Liver (tissue), 9 donors: Measurements from ENCODE around the gene PCSK1. TPM values are rescaled to one million over a fixed set of nuclear protein-coding genes. Genes with fewer than 3 reads are reported as not detected.

ENCODE experiments used
- DNase-seq: peaks from one replicate; pipeline ENCODE4 v3.0.0-alpha.2; 2017; ENCODE audit warnings: low spot score
- H3K27ac ChIP-seq, 2 donors: one replicate each; pipeline ENCODE4 v1.7.0; 2013; ENCODE audit warnings: inconsistent platforms in 2 of 2, low read length in 2 of 2, control low read depth in 1 of 2, low read depth in 1 of 2, mild to moderate bottlenecking in 1 of 2
- H3K27me3 ChIP-seq, 4 donors: one replicate each; pipeline versions ENCODE4 v1.6.1 to v1.7.0; 2013; ENCODE audit warnings: low read length in 3 of 4, inconsistent platforms in 1 of 4, mild to moderate bottlenecking in 1 of 4, moderate library complexity in 1 of 4; ENCODE audit not compliant: control insufficient read depth in 4 of 4, insufficient read depth in 4 of 4
- H3K36me3 ChIP-seq, 4 donors: one replicate each; pipeline versions ENCODE4 v1.6.1 to v1.7.0; 2013; ENCODE audit warnings: low read length in 3 of 4, mild to moderate bottlenecking in 3 of 4, low read depth in 1 of 4, moderate library complexity in 1 of 4; ENCODE audit not compliant: control insufficient read depth in 4 of 4, insufficient read depth in 3 of 4
- H3K4me1 ChIP-seq, 4 donors: one replicate each; pipeline versions ENCODE4 v1.6.1 to v1.7.0; 2013; ENCODE audit warnings: low read length in 3 of 4, mild to moderate bottlenecking in 3 of 4, moderate library complexity in 1 of 4; ENCODE audit not compliant: control insufficient read depth in 4 of 4, insufficient read depth in 4 of 4
- H3K4me3 ChIP-seq, 3 donors: one replicate each; pipeline versions ENCODE4 v1.6.1 to v1.7.0; 2013; ENCODE audit warnings: low read length in 3 of 3, control low read depth in 1 of 3, low read depth in 1 of 3, mild to moderate bottlenecking in 1 of 3
- H3K9ac ChIP-seq, 2 donors: one replicate each; pipeline ENCODE4 v1.7.0; 2013; ENCODE audit warnings: low read length in 2 of 2, mild to moderate bottlenecking in 2 of 2, moderate library complexity in 2 of 2, control low read depth in 1 of 2, low read depth in 1 of 2
- H3K9me3 ChIP-seq, 4 donors: one replicate each; pipeline versions ENCODE4 v1.6.1 to v1.7.0; 2013; ENCODE audit warnings: low read length in 3 of 4; ENCODE audit not compliant: control insufficient read depth in 4 of 4
- EGR1 ChIP-seq, 2 donors: IDR thresholded peaks; 2 replicates each; pipeline ENCODE4 v1.6.1; 2016 to 2018; ENCODE audit warnings: antibody characterized with exemption in 2 of 2, low read depth in 2 of 2
- FOXA1 ChIP-seq: IDR thresholded peaks from 2 replicates; pipeline ENCODE4 v1.6.1; 2016; ENCODE audit warnings: antibody characterized with exemption
- FOXA2 ChIP-seq: IDR thresholded peaks from 2 replicates; pipeline ENCODE4 v1.6.1; 2016; ENCODE audit warnings: antibody characterized with exemption
- GABPA ChIP-seq, 2 donors: IDR thresholded peaks in 1 of 2; conservative IDR thresholded peaks in 1 of 2; 2 replicates each; pipeline ENCODE4 v1.6.1; 2016; ENCODE audit warnings: antibody characterized with exemption in 2 of 2, mild to moderate bottlenecking in 1 of 2, moderate library complexity in 1 of 2
- HNF4A ChIP-seq, 2 donors: conservative IDR thresholded peaks; 2 replicates each; pipeline ENCODE4 v1.6.1; 2016; ENCODE audit warnings: antibody characterized with exemption in 2 of 2, mild to moderate bottlenecking in 2 of 2
- HNF4G ChIP-seq: IDR thresholded peaks from 2 replicates; pipeline ENCODE4 v1.6.1; 2016; ENCODE audit warnings: antibody characterized with exemption
- JUND ChIP-seq, 2 donors: IDR thresholded peaks; 2 replicates each; pipeline ENCODE4 v1.6.1; 2016; ENCODE audit warnings: antibody characterized with exemption in 2 of 2
- NR2F2 ChIP-seq: IDR thresholded peaks from 2 replicates; pipeline ENCODE4 v1.6.1; 2016; ENCODE audit warnings: antibody characterized with exemption
- RAD21 ChIP-seq, 2 donors: IDR thresholded peaks; 2 replicates each; pipeline ENCODE4 v1.6.1; 2016; ENCODE audit warnings: antibody characterized with exemption in 2 of 2, mild to moderate bottlenecking in 2 of 2
- RXRA ChIP-seq, 2 donors: IDR thresholded peaks; 2 replicates each; pipeline ENCODE4 v1.6.1; 2017 to 2018; ENCODE audit warnings: antibody characterized with exemption in 2 of 2, mild to moderate bottlenecking in 1 of 2
- SP1 ChIP-seq: IDR thresholded peaks from 2 replicates; pipeline ENCODE4 v1.6.1; 2018; ENCODE audit warnings: antibody characterized with exemption, mild to moderate bottlenecking
- TAF1 ChIP-seq: conservative IDR thresholded peaks from 2 replicates; pipeline ENCODE4 v1.6.1; 2016; ENCODE audit warnings: antibody characterized with exemption, mild to moderate bottlenecking
- YY1 ChIP-seq: IDR thresholded peaks from 2 replicates; pipeline ENCODE4 v1.6.1; 2016; ENCODE audit warnings: antibody characterized with exemption, mild to moderate bottlenecking
- WGBS: extraction: QIAGEN DNeasy Blood & Tissue Kit; methylation state at CpG from one replicate; pipeline ENCODE4 v1.1.7; 2013; 5-methylcytosine and 5-hydroxymethylcytosine counted together
- polyA plus RNA-seq, 2 donors: library from polyadenylated mRNA; stranded (reverse) in 1 of 2; unstranded in 1 of 2; fragments of 200-250 nt in 1 of 2; fragments of >200 nt in 1 of 2; fragmentation: Nextera tagmentation in 1 of 2; extraction: Ambion mirVana in 1 of 2; gene quantifications; one replicate each; pipeline versions ENCODE4 v1.2.1 to v1.2.3, GENCODE V29; 2013 to 2015
- total RNA-seq, 2 donors: library from RNA; depleted of rRNA; stranded (reverse); fragments of >200 nt; gene quantifications; one replicate each; pipeline ENCODE4 v1.2.3, GENCODE V29; 2014
- TF ChIP-seq, protein P1 (sequence below): fragments of 150-350 bp; IDR thresholded peaks from 2 replicates; pipeline ENCODE4 v1.5.1; 2017; ENCODE audit warnings: improper control_type of control experiment, low read depth, low read length; ENCODE audit not compliant: missing input control
- TF ChIP-seq, protein P2 (sequence below): IDR thresholded peaks from 2 replicates; pipeline ENCODE4 v1.6.1; 2016; ENCODE audit warnings: antibody characterized with exemption
- TF ChIP-seq, protein P3 (sequence below): IDR thresholded peaks from 2 replicates; pipeline ENCODE4 v1.6.1; 2016; ENCODE audit warnings: antibody characterized with exemption
- TF ChIP-seq, protein P4 (sequence below): IDR thresholded peaks from 2 replicates; pipeline ENCODE4 v1.6.1; 2016; ENCODE audit warnings: antibody characterized with exemption, mild to moderate bottlenecking
- TF ChIP-seq, protein P5 (sequence below): IDR thresholded peaks from 2 replicates; pipeline ENCODE4 v1.6.1; 2016; ENCODE audit warnings: antibody characterized with exemption
- donor health status: healthy.
- donor health status: healthy.
- donor health status: healthy.
- donor health status: healthy.
- donor health status: healthy.

The PCSK1 gene
- total and polyA plus RNA-seq, 4 donors: 0.01 to 0.09 (median 0.08) TPM

DNA sequence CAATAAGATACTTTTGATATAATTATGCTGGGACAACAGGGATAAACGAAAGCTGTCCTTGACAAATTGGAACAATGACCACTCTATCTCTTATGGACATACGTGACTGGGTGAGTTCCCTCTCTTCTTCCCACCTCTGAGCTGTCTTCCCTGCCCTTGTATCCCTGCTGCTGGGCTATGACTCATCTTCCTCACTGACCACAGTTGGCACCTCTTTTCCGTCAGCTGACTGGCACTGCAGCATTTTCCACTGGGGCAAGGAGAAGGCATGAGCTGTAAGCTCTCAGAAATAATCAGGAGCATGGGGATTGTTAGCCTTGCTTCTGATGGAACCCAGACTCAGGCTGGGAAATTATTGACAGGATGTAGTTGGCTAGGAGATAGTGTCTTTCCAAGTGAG lies 48.7 kb downstream of the PCSK1 start (continued):
- TF ChIP-seq GABPA (IDR thresholded peaks at IDR 0.05 in 1 of 2, conservative IDR thresholded peaks at IDR 0.05 in 1 of 2) (no peak), FOXA1 (no peak), RAD21 (IDR thresholded peaks at IDR 0.05) (no peak), HNF4G (no peak), JUND (IDR thresholded peaks at IDR 0.05) (no peak)
- TF ChIP-seq, protein P1, sequence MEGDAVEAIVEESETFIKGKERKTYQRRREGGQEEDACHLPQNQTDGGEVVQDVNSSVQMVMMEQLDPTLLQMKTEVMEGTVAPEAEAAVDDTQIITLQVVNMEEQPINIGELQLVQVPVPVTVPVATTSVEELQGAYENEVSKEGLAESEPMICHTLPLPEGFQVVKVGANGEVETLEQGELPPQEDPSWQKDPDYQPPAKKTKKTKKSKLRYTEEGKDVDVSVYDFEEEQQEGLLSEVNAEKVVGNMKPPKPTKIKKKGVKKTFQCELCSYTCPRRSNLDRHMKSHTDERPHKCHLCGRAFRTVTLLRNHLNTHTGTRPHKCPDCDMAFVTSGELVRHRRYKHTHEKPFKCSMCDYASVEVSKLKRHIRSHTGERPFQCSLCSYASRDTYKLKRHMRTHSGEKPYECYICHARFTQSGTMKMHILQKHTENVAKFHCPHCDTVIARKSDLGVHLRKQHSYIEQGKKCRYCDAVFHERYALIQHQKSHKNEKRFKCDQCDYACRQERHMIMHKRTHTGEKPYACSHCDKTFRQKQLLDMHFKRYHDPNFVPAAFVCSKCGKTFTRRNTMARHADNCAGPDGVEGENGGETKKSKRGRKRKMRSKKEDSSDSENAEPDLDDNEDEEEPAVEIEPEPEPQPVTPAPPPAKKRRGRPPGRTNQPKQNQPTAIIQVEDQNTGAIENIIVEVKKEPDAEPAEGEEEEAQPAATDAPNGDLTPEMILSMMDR: no peak

DNA sequence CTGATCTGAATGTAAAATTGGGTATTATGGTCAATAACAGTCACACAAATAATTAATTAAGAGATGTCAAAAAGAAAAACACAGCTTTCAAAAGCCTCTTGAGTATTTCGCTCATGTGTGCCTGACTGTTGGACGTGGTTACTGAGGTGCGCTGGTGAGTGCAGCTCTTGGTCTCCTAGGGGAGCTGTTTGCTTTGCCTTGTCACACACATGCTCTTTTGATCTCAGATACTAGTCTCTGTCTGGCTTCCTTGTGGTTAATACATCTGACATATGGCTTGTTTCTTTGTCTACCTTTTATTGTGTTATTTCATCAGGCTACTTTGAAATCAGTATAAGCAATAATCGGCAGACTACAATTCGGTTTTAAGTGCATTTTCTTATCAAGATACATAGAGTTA lies 51.5 kb downstream of the PCSK1 start:
- H3K27ac ChIP-seq: no peak overlapping the region
- WGBS: 82% methylated on average over 5 of the region's 5 CpGs
- H3K27me3 ChIP-seq: no peaks in the 10 kb centered on the region
- H3K4me1 ChIP-seq: no peaks in the 10 kb centered on the region
- no peak overlapping the region for H3K4me3 ChIP-seq
- no peak for TF ChIP-seq HNF4G
- no peak for TF ChIP-seq NR2F2
- TF ChIP-seq RXRA (IDR thresholded peaks at IDR 0.05): no peak
- TF ChIP-seq RAD21 (IDR thresholded peaks at IDR 0.05): no peak
- no peak for TF ChIP-seq YY1
- TF ChIP-seq FOXA2: no peak
- TF ChIP-seq HNF4A (conservative IDR thresholded peaks at IDR 0.05): no peak
- no peak for TF ChIP-seq GABPA (IDR thresholded peaks at IDR 0.05 in 1 of 2, conservative IDR thresholded peaks at IDR 0.05 in 1 of 2)
- TF ChIP-seq, protein P2, sequence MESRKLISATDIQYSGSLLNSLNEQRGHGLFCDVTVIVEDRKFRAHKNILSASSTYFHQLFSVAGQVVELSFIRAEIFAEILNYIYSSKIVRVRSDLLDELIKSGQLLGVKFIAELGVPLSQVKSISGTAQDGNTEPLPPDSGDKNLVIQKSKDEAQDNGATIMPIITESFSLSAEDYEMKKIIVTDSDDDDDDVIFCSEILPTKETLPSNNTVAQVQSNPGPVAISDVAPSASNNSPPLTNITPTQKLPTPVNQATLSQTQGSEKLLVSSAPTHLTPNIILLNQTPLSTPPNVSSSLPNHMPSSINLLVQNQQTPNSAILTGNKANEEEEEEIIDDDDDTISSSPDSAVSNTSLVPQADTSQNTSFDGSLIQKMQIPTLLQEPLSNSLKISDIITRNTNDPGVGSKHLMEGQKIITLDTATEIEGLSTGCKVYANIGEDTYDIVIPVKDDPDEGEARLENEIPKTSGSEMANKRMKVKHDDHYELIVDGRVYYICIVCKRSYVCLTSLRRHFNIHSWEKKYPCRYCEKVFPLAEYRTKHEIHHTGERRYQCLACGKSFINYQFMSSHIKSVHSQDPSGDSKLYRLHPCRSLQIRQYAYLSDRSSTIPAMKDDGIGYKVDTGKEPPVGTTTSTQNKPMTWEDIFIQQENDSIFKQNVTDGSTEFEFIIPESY: no peak
- no peak for TF ChIP-seq SP1
- TF ChIP-seq, protein P3, sequence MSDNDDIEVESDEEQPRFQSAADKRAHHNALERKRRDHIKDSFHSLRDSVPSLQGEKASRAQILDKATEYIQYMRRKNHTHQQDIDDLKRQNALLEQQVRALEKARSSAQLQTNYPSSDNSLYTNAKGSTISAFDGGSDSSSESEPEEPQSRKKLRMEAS: no peak
- TF ChIP-seq, protein P4, sequence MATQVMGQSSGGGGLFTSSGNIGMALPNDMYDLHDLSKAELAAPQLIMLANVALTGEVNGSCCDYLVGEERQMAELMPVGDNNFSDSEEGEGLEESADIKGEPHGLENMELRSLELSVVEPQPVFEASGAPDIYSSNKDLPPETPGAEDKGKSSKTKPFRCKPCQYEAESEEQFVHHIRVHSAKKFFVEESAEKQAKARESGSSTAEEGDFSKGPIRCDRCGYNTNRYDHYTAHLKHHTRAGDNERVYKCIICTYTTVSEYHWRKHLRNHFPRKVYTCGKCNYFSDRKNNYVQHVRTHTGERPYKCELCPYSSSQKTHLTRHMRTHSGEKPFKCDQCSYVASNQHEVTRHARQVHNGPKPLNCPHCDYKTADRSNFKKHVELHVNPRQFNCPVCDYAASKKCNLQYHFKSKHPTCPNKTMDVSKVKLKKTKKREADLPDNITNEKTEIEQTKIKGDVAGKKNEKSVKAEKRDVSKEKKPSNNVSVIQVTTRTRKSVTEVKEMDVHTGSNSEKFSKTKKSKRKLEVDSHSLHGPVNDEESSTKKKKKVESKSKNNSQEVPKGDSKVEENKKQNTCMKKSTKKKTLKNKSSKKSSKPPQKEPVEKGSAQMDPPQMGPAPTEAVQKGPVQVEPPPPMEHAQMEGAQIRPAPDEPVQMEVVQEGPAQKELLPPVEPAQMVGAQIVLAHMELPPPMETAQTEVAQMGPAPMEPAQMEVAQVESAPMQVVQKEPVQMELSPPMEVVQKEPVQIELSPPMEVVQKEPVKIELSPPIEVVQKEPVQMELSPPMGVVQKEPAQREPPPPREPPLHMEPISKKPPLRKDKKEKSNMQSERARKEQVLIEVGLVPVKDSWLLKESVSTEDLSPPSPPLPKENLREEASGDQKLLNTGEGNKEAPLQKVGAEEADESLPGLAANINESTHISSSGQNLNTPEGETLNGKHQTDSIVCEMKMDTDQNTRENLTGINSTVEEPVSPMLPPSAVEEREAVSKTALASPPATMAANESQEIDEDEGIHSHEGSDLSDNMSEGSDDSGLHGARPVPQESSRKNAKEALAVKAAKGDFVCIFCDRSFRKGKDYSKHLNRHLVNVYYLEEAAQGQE: no peak
- TF ChIP-seq FOXA1: no peak
- TF ChIP-seq, protein P1: no peak
- no peak for TF ChIP-seq TAF1
- no peak for TF ChIP-seq JUND (IDR thresholded peaks at IDR 0.05)
- no peak for TF ChIP-seq EGR1 (IDR thresholded peaks at IDR 0.05; ENCODE audit: low read depth in 2 of 2)
- TF ChIP-seq, protein P5, sequence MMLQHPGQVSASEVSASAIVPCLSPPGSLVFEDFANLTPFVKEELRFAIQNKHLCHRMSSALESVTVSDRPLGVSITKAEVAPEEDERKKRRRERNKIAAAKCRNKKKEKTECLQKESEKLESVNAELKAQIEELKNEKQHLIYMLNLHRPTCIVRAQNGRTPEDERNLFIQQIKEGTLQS: no peak
- H3K9me3 ChIP-seq: no peaks in the 10 kb centered on the region
- H3K9ac ChIP-seq: no peak overlapping the region
- DNase-seq: no peak
- H3K36me3 ChIP-seq: no peaks in the 10 kb centered on the region
